MG63 (cell line): ENCODE measurements around the gene ECM1. TPM values are rescaled to one million over a fixed set of nuclear protein-coding genes. Genes with fewer than 3 reads are reported as not detected.

Experiments
- DNase-seq: peaks from one replicate; pipeline ENCODE4 v3.0.0-alpha.2; 2020
- H3K27me3 ChIP-seq: fragments of 250-450 bp; sonication (Bioruptor Pico); 2 replicates; pipeline ENCODE4 v1.5.1; 2020; ENCODE audit warnings: mild to moderate bottlenecking, moderate library complexity
- H3K36me3 ChIP-seq: fragments of 250-450 bp; sonication (Bioruptor Pico); 2 replicates; pipeline ENCODE4 v1.5.1; 2020; ENCODE audit warnings: mild to moderate bottlenecking, moderate library complexity
- H3K4me3 ChIP-seq: fragments of 250-450 bp; sonication (Bioruptor Pico); 2 replicates; pipeline ENCODE4 v1.5.1; 2020; ENCODE audit warnings: mild to moderate bottlenecking, moderate library complexity
- H3K9me3 ChIP-seq: fragments of 250-450 bp; sonication (Bioruptor Pico); 2 replicates; pipeline ENCODE4 v1.5.1; 2020; ENCODE audit warnings: mild to moderate bottlenecking, moderate library complexity
- total RNA-seq: library from RNA; depleted of rRNA; stranded (reverse); fragments of >200 nt; shearing (Covaris generic); gene quantifications from 2 replicates; pipeline ENCODE4 v1.2.3, GENCODE V29; 2014; ENCODE audit warnings: low replicate concordance

ECM1 gene
- total RNA-seq, 1 experiment from 2014 or later = 9.9 TPM

DNA sequence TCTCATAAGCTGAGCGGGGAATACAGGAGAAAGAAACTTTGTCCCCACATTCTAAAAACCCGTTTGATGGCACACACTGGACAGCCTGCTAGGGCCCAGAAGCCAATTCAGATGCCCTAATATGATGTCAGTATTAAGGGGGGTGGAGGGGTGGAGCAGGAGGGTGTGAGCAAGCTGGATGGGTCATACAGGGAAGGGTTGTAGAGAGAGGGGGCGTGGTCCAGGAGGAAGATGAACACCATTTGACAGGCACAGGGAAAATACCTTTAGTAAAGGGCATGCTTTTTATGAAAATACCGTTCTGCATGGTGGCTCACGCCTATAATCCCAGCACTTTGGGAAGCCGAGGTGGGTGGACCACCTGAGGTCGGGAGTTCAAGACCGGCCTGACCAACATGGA lies 14.7 kb upstream of the ECM1 start:
- no peak for DNase-seq
- H3K4me3 ChIP-seq = no peak overlapping the region
- no peaks in the 10 kb centered on the region for H3K27me3 ChIP-seq
- H3K9me3 ChIP-seq = no peaks in the 10 kb centered on the region
- H3K36me3 ChIP-seq = peaks cover 61% of the 10 kb centered on the region

- H3K27me3 ChIP-seq = no peaks in the 10 kb centered on the region
- no peak for DNase-seq
These were observed 9.6 kb upstream of the ECM1 start for GRCh38 chr1:150498342-150498741.

DNA sequence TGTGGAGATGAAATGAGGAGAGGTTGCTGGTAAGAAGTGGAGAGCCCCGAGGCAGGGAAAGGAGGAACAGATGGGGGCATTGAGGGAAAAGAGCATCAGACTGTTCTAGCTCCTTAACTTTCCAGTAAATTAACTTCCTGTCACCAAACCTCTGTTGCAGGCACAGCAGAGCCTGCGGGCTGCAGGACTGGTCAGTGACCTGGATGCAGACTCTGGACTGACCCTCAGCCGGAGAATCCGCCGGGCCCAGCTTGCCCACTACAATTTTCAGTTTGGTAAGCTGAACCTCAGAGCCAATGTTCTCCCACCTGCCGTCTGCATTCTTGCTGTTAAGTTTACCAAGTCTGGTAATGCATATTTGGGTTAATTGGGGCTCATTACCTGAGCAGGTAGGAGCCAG lies 2.5 kb upstream of the ECM1 start:
- H3K4me3 ChIP-seq = no peak overlapping the region
- no peaks in the 10 kb centered on the region for H3K9me3 ChIP-seq

More at GRCh38 chr1:150498342-150498741, 9.6 kb upstream of the ECM1 start:
- Histone ChIP-seq H3K9me3 (no peaks in the 10 kb centered on the region), H3K4me3 (no peak overlapping the region), H3K36me3 (peaks cover 51% of the 10 kb centered on the region)

GRCh38 chr1:150508982-150509381 lies 1.1 kb downstream of the ECM1 start:
- Histone ChIP-seq H3K27me3 (no peaks in the 10 kb centered on the region), H3K9me3 (no peaks in the 10 kb centered on the region), H3K4me3 (no peak overlapping the region), H3K36me3 (peaks cover 55% of the 10 kb centered on the region)
- DNase-seq = no peak

More for the DNA sequence above, 2.5 kb upstream of the ECM1 start:
- Histone ChIP-seq H3K27me3 (no peaks in the 10 kb centered on the region), H3K36me3 (peaks cover 52% of the 10 kb centered on the region)
- no peak for DNase-seq

DNA sequence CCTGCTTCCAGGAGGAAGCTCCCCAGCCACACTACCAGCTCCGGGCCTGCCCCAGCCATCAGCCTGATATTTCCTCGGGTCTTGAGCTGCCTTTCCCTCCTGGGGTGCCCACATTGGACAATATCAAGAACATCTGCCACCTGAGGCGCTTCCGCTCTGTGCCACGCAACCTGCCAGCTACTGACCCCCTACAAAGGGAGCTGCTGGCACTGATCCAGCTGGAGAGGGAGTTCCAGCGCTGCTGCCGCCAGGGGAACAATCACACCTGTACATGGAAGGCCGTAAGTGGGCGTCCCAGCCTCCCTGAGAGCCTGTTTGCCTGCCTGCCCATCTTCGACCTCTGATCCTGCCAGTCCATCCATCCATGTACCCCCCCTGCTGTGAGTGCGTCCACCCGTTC lies 3.6 kb downstream of the ECM1 start:
- Histone ChIP-seq H3K9me3 (no peaks in the 10 kb centered on the region), H3K36me3 (peaks cover 36% of the 10 kb centered on the region), H3K27me3 (no peaks in the 10 kb centered on the region), H3K4me3 (no peak overlapping the region)
- DNase-seq = no peak

DNA sequence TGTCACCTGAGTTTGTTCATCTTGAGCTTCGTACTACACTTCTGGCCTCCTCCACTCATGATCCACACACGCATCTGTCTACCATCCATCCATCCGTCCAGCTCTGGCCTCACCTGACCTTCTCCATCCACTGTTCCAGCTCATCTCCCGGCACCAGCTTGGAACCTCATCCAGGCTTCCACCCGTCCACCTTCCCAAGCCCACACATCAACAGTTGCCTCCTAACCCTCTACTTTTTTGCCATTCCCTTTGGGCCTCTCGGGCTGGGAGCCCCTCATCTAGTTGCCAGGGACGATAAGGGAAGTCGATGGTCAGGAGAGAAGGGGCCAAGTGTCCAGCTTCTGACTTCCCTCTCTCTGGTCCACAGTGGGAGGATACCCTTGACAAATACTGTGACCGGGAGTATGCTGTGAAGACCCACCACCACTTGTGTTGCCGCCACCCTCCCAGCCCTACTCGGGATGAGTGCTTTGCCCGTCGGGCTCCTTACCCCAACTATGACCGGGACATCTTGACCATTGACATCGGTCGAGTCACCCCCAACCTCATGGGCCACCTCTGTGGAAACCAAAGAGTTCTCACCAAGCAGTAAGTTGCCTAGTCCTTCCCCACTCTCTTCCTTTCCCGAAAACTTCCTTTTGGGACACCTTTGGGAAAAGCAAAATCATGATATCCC lies 4.2 kb downstream of the ECM1 start:
- DNase-seq = no peak
- Histone ChIP-seq H3K36me3 (peaks cover 30% of the 10 kb centered on the region), H3K9me3 (no peaks in the 10 kb centered on the region), H3K27me3 (no peaks in the 10 kb centered on the region), H3K4me3 (no peak overlapping the region)

DNA sequence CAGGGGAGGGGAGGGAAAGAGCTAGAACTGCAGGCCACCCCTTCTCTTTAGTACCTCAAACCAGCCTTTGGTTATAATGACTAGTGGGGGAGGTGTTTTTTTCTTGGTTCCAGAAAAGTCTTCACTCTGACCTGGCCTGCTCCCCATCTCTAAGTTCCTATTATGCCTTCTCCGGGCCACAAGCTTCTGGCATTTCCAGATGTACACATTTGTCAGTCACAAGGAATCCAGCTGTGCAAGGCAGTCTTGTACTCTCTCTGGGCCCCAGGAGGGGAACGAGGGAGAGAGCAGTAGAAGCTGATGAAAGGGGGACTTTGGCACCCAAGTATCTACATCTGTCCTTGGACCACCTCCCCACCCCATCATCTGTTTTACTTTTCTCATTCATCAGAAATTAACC lies 4.9 kb downstream of the ECM1 start:
- no peak for DNase-seq
- H3K4me3 ChIP-seq = no peak overlapping the region

GRCh38 chr1:150513351-150513791 lies 5.5 kb downstream of the ECM1 start:
- peak; percentile 20 for DNase-seq
- Histone ChIP-seq H3K27me3 (no peaks in the 10 kb centered on the region), H3K9me3 (no peaks in the 10 kb centered on the region), H3K36me3 (peaks cover 24% of the 10 kb centered on the region), H3K4me3 (no peak overlapping the region)

More for the DNA sequence above, 4.9 kb downstream of the ECM1 start:
- Histone ChIP-seq H3K27me3 (no peaks in the 10 kb centered on the region), H3K36me3 (peaks cover 24% of the 10 kb centered on the region), H3K9me3 (no peaks in the 10 kb centered on the region)

- H3K36me3 ChIP-seq = peaks cover 24% of the 10 kb centered on the region
- H3K9me3 ChIP-seq = no peaks in the 10 kb centered on the region
- DNase-seq = no peak
- no peaks in the 10 kb centered on the region for H3K27me3 ChIP-seq
- H3K4me3 ChIP-seq = no peak overlapping the region
These were observed 6.4 kb downstream of the ECM1 start for GRCh38 chr1:150514260-150514659.

GRCh38 chr1:150514913-150515327 lies 7.0 kb downstream of the ECM1 start:
- DNase-seq = no peak
- Histone ChIP-seq H3K4me3 (peak overlapping the region; percentile 68), H3K36me3 (peaks cover 23% of the 10 kb centered on the region)

DNA sequence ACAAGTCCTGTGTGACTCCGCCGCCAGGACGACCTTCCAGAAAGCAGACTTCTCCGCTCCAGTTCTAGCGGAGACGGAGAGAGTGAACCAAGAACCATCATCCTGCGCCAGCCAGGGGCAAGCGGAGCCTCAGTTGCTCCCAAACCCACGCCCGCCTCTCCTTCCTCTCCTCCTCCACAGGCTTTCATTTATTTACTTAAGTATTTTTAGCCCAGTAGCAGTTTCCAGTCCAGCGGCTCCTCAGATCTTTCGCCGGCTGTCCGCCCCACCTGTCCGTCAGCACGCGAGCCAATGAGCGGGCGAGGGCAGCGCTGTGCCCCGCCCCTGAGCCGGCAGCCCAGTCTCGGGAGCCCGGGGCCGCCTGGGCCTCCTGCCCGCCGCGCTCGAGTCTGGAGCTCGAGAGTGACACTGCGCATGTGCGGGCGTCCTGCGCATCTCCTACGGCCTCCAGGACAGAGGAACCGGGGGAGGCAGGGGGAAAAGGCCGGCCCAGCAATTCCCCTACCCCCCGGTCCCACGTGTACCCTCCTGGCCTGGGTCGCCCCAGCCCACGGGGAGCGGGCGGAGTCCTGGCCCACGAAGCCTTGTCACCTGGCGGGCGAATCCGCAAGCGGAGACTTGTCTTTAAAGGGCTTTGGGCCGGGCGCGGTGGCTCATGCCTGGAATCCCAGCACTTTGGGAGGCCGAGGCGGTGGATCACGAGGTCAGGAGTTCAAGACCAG lies 7.6 kb downstream of the ECM1 start, which contains the start of gene FALEC:
TSS of gene FALEC (plus strand) at position 425 of the 722 bp plus-strand sequence.
- DNase-seq = peak; percentile 98
- H3K9me3 ChIP-seq = no peaks in the 10 kb centered on the region
- no peaks in the 10 kb centered on the region for H3K27me3 ChIP-seq
- H3K4me3 ChIP-seq = peak within 1 kb of the TSS; percentile 68
- peaks cover 18% of the 10 kb centered on the region for H3K36me3 ChIP-seq

More at GRCh38 chr1:150514913-150515327, 7.0 kb downstream of the ECM1 start:
- Histone ChIP-seq H3K27me3 (no peaks in the 10 kb centered on the region), H3K9me3 (no peaks in the 10 kb centered on the region)

DNA sequence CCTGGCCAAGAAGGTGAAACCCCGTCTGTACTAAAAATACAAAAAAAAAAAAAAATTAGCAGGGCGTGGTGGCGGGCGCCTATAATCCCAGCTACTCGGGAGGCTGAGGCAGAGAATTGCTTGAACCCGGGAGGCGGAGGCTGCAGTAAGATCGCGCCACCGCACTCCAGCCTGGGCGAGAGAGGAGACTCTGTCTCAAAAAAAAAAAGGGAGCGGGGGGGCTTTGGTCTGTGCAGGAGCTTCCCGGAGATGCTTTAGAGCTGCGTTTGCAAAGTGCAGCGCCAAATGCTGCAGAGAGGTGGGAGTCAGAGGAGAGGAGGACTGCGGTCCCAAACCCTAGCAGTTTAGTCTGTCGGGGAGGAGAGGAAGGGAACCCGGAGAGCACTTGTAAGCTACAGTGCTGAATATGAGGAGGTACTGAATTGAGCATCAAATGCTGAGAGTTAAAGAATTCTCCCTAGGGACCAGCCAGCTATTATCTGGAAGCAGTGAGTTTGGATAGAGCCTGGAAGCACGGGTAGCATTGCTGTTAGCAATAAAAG lies 8.2 kb downstream of the ECM1 start:
- Histone ChIP-seq H3K27me3 (no peaks in the 10 kb centered on the region), H3K4me3 (peak overlapping the region; percentile 68), H3K9me3 (no peaks in the 10 kb centered on the region), H3K36me3 (peaks cover 16% of the 10 kb centered on the region)
- peak; percentile 24 for DNase-seq

DNA sequence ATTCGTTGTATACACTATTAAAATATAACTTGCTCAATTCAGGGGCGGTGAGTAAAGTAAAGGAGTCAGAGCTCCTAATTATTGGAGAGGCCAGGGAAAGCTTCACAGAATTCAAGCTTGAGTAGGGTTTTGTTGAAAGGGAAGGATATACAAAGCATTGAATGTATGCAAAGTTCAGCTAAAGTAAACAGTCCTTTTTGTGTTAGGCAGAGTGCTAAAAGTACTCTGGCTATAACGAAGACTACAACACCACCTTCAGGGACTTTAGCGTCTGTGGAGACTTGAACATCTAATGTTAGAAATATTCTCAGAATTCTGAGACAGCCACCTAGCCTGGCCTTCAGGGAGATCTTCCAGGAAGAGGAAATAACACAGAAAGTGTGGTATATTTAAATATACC lies 8.7 kb downstream of the ECM1 start:
- Histone ChIP-seq H3K36me3 (peaks cover 12% of the 10 kb centered on the region), H3K27me3 (no peaks in the 10 kb centered on the region), H3K4me3 (peak overlapping the region; percentile 68), H3K9me3 (no peaks in the 10 kb centered on the region)
- DNase-seq = no peak

GRCh38 chr1:150521196-150521968 lies 13.5 kb downstream of the ECM1 start:
- Histone ChIP-seq H3K27me3 (no peaks in the 10 kb centered on the region), H3K36me3 (no peaks in the 10 kb centered on the region), H3K9me3 (no peaks in the 10 kb centered on the region), H3K4me3 (no peak overlapping the region)
- no peak for DNase-seq

DNA sequence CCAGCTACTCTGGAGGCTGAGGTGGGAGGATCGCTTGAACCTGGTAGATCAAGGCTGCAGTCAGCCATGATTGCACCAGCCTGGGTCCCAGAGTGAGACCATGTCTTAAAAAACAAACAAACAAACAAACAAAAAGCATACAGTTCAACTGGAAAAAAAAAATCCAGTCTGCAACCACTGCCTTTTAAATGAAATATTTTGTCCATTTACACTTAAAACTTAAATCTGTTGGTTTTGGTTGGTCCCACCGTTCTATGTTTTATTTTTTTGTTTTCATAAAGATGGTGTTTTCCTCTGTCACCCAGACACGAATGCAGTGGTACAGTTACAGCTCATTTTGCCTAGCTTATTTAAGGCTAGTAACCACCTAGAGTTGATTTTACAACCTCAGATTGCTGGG lies 17.4 kb downstream of the ECM1 start:
- Histone ChIP-seq H3K4me3 (no peak overlapping the region), H3K27me3 (no peaks in the 10 kb centered on the region), H3K9me3 (no peaks in the 10 kb centered on the region), H3K36me3 (no peaks in the 10 kb centered on the region)
- DNase-seq = no peak

DNA sequence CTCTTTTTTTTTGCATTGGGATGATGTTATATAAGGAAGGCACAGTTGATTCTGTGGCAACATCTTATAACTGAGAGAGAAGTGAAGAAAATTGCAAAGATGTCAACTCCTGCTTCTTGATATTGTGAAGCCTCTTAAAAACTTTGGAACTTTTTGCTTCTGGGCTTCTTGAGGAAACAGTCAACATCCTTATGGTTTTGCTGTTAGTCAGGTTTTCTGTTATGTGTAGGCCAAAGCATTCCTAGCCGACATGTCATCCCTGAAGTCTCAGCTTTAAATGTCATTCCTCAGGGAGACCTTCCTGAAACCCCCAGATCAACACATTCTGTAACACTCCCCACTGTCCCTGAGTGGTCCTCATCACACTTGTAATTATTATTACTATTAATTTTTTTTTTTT lies 20.3 kb downstream of the ECM1 start:
- H3K27me3 ChIP-seq = no peaks in the 10 kb centered on the region
- DNase-seq = peak; percentile 42
- H3K9me3 ChIP-seq = no peaks in the 10 kb centered on the region
- H3K4me3 ChIP-seq = no peak overlapping the region
- H3K36me3 ChIP-seq = no peaks in the 10 kb centered on the region

DNA sequence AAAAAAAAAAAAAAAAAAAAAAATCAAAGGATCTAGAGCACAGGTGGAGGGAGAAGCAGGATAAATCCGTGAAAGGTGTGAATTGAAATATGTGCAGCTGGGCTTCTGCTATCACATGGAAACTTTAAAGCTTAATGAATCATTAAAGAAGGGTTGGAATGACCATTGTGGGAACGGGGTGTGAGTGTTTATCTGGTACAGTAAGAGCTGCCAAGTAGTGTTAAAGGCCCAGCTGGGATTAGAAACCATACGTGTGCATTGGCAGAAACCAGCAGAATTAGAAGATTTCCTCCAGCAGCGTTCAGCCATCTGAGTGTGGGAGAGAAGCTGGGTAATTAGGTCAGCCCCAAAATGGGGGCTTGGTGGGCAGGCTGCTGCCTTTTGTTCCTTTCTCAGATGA lies 21.1 kb downstream of the ECM1 start:
- Histone ChIP-seq H3K27me3 (no peaks in the 10 kb centered on the region), H3K4me3 (no peak overlapping the region), H3K9me3 (no peaks in the 10 kb centered on the region), H3K36me3 (no peaks in the 10 kb centered on the region)
- peak; percentile 66 for DNase-seq
